K562 (cell line): ENCODE results near the gene CNKSR2. TPM values are rescaled to one million over a fixed set of nuclear protein-coding genes. Genes with fewer than 3 reads are reported as not detected.

ENCODE experiments used
- ATAC-seq: fragments of 200-7000 bp; cut with Tn5 transposase; 3 replicates; pipeline ENCODE4 v1.9.1; 2020; ENCODE audit warnings: moderate library complexity
- BruUV-seq: library from RNA; stranded (reverse); fragments of 400-500 nt; replicated peaks from 2 replicates; lab custom pipeline; 2021; lab: Mats Ljungman, UMichigan
- CTCF ChIA-PET: fragments of 300-600 bp; formaldehyde crosslinking; extraction: SDS; loops from one replicate; lab custom pipeline; 2021; ENCODE audit warnings: low intra/inter-chr PET ratio; lab: Yijun Ruan, JAX
- POLR2A ChIA-PET: fragments of 300-600, 350-650 bp; sonication (Branson Sonifier 250); formaldehyde crosslinking; extraction: SDS; loops from one replicate; lab custom pipeline; 2021; ENCODE audit warnings: antibody characterized with exemption, inconsistent platforms; lab: Yijun Ruan, JAX
- DNase-seq, 4 experiments: peaks; one replicate each; pipeline versions ENCODE4 v3.0.0 to v3.0.0-alpha.2; 2011 to 2018; ENCODE audit warnings: low spot score in 3 of 4, mixed read lengths in 3 of 4; ENCODE audit errors: extremely low read depth in 1 of 4
- FAIRE-seq: peaks from 2 replicates; lab custom pipeline; 2011; peaks lifted over from hg19 to GRCh38; lab: Jason Lieb, UNC
- H2AFZ ChIP-seq: 2 replicates; pipeline ENCODE4 v1.6.0; 2011; ENCODE audit warnings: low read depth, low read length, control low read depth, inconsistent platforms
- H3K27ac ChIP-seq: fragments of 200-600 bp; 3 replicates; pipeline ENCODE4 v1.8.0; 2011; ENCODE audit warnings: low read depth, mild to moderate bottlenecking, control low read depth, inconsistent platforms, low read length, moderate library complexity, mixed read lengths; ENCODE audit errors: extremely low read depth
- H3K27me3 ChIP-seq, 2 experiments: fragments of 300-600 bp in 1 of 2; 2 replicates in 1 of 2; 3 replicates in 1 of 2; pipeline versions ENCODE4 v1.6.0 to v1.8.0; 2011; ENCODE audit warnings: inconsistent platforms in 2 of 2, low read length in 2 of 2, mild to moderate bottlenecking in 1 of 2, mixed read lengths in 1 of 2, moderate library complexity in 1 of 2; ENCODE audit not compliant: control insufficient read depth in 2 of 2, insufficient read depth in 2 of 2
- H3K36me3 ChIP-seq: fragments of 300-600 bp; 3 replicates; pipeline ENCODE4 v1.8.0; 2011; ENCODE audit warnings: mild to moderate bottlenecking, low read length, inconsistent platforms; ENCODE audit not compliant: control insufficient read depth, insufficient read depth
- H3K4me1 ChIP-seq, 2 experiments: fragments of 200-600 bp in 1 of 2; replicated peaks in 1 of 2; 2 replicates in 1 of 2; 3 replicates in 1 of 2; pipeline versions ENCODE4 v1.5.1 to v1.8.0; 2011; ENCODE audit warnings: inconsistent platforms in 2 of 2, low read length in 2 of 2, mild to moderate bottlenecking in 1 of 2, mixed read lengths in 1 of 2, moderate library complexity in 1 of 2; ENCODE audit not compliant: control insufficient read depth in 2 of 2, insufficient read depth in 2 of 2
- H3K4me2 ChIP-seq: 2 replicates; pipeline ENCODE4 v1.6.1; 2011; ENCODE audit warnings: low read length, control low read depth, inconsistent platforms, mixed read lengths; ENCODE audit not compliant: insufficient read depth
- H3K4me3 ChIP-seq: fragments of 200-600 bp; sonication (generic), shearing (Covaris generic); 2 replicates; pipeline ENCODE4 v1.5.1; 2016; ENCODE audit warnings: control low read depth, inconsistent platforms
- H3K79me2 ChIP-seq: fragments of 200-600 bp; 3 replicates; pipeline ENCODE4 v1.8.0; 2011; ENCODE audit warnings: low read length, inconsistent platforms; ENCODE audit not compliant: control insufficient read depth, insufficient read depth
- H3K9ac ChIP-seq, 2 experiments: 2 replicates each; pipeline versions ENCODE4 v1.6.0 to v1.6.1; 2011; ENCODE audit warnings: low read depth in 2 of 2, low read length in 2 of 2, control low read depth in 1 of 2, inconsistent platforms in 1 of 2, mild to moderate bottlenecking in 1 of 2, mixed read lengths in 1 of 2; ENCODE audit not compliant: insufficient read depth in 1 of 2
- H3K9me1 ChIP-seq: one replicate; pipeline ENCODE4 v1.6.0; 2011; ENCODE audit warnings: inconsistent platforms, mild to moderate bottlenecking, low read length, moderate library complexity; ENCODE audit not compliant: control insufficient read depth, insufficient read depth
- H3K9me3 ChIP-seq: replicated peaks from 2 replicates; pipeline ENCODE4 v1.5.1; 2011; ENCODE audit warnings: low read depth, low read length, inconsistent platforms; ENCODE audit not compliant: control insufficient read depth, insufficient read depth
- H4K20me1 ChIP-seq: replicated peaks from 2 replicates; pipeline ENCODE4 v1.6.1; 2011; ENCODE audit warnings: low read length, inconsistent platforms, mixed read lengths; ENCODE audit not compliant: control insufficient read depth, insufficient read depth
- BCOR ChIP-seq: fragments of 450-650 bp; IDR thresholded peaks from 2 replicates; pipeline ENCODE4 v1.6.1; 2016
- ETV5 ChIP-seq: sonication (generic); formaldehyde crosslinking; IDR thresholded peaks from 2 replicates; pipeline ENCODE4 v1.4.0; 2020; ENCODE audit warnings: low read depth, mild to moderate bottlenecking, missing genetic modification reagents
- KLF13 ChIP-seq: fragments of 450-650 bp; IDR thresholded peaks from 2 replicates; pipeline ENCODE4 v1.6.1; 2016; ENCODE audit warnings: missing genetic modification characterization, low read depth, mild to moderate bottlenecking, missing compliant biosample characterization, moderate library complexity, borderline replicate concordance
- NCOR1 ChIP-seq: fragments of 450-650 bp; IDR thresholded peaks from 2 replicates; pipeline ENCODE4 v1.6.1; 2016; ENCODE audit warnings: mild to moderate bottlenecking, moderate library complexity
- POLR3G ChIP-seq: IDR thresholded peaks from 2 replicates; pipeline ENCODE4 v1.6.1; 2011; ENCODE audit not compliant: insufficient read length, insufficient replicate concordance; ENCODE audit errors: extremely low read depth
- SMARCC2 ChIP-seq: fragments of 450-650 bp; IDR thresholded peaks from 2 replicates; pipeline ENCODE4 v1.6.1; 2017; ENCODE audit warnings: antibody characterized with exemption, moderate library complexity, mild to moderate bottlenecking, low read depth
- TBP ChIP-seq: optimal IDR thresholded peaks from 2 replicates; pipeline ENCODE3; 2011; ENCODE audit warnings: low read depth, low read length, improper control_type of control experiment
- ZNF584 ChIP-seq: fragments of 200-800 bp; sonication (Bioruptor generic); IDR thresholded peaks from 2 replicates; pipeline ENCODE4 v1.6.1; 2016; ENCODE audit warnings: low read depth, mild to moderate bottlenecking, missing genetic modification characterization, missing compliant biosample characterization
- ZNF589 ChIP-seq: fragments of 200-800 bp; sonication (Bioruptor generic); IDR thresholded peaks from 2 replicates; pipeline ENCODE4 v1.6.1; 2016; ENCODE audit warnings: low read depth, missing genetic modification characterization, missing compliant biosample characterization
- ZNF75A ChIP-seq: fragments of 450-650 bp; formaldehyde crosslinking; IDR thresholded peaks from 2 replicates; pipeline ENCODE4 v1.4.0; 2020; ENCODE audit warnings: mild to moderate bottlenecking
- WGBS: fragments of 100-300 bp; shearing (Covaris generic); methylation state at CpG from one replicate; pipeline ENCODE4 v1.1.6; 2016; ENCODE audit warnings: low coverage, mixed read lengths; ENCODE audit not compliant: insufficient coverage; ENCODE audit errors: missing lambda C conversion rate; 5-methylcytosine and 5-hydroxymethylcytosine counted together
- in situ Hi-C: fragments of 300-500 bp; cut with MboI; formaldehyde crosslinking; loops from 4 replicates; pipeline ENCODE4 v1.15.0; 2018; ENCODE audit warnings: inconsistent platforms, mixed read lengths
- intact Hi-C: fragments of 100-400 bp; cut with micrococcal nuclease; formaldehyde crosslinking; loops from 2 replicates; pipeline ENCODE4 v1.14.2; 2022
- polyA plus RNA-seq, 8 experiments: library from polyadenylated mRNA; depleted of rRNA in 4 of 8; stranded (reverse) in 5 of 8; unstranded in 3 of 8; fragments of >200 nt; fragmentation: Nextera tagmentation in 2 of 8; fragmentation: Illumina TruSeq in 1 of 8; extraction: Ambion mirVana in 2 of 8; extraction: Trizol in 1 of 8; gene quantifications; 2 replicates each; pipeline versions ENCODE4 v1.2.1 to v1.2.3, GENCODE V29; 2011 to 2014; ENCODE audit warnings: inconsistent platforms in 1 of 8, missing spikeins in 1 of 8
- total RNA-seq, 7 experiments: library from RNA; depleted of rRNA in 6 of 7; stranded (reverse); fragments of >200 nt in 6 of 7; fragmentation: Illumina TruSeq in 2 of 7; extraction: Trizol in 2 of 7; gene quantifications; 2 replicates each; pipeline versions ENCODE4 v1.2.1 to v1.2.3, GENCODE V29; 2011 to 2021; ENCODE audit warnings: low replicate concordance in 1 of 7
- TF ChIP-seq, protein P1 (sequence below), 3 experiments: IDR thresholded peaks in 2 of 3; conservative IDR thresholded peaks in 1 of 3; 2 replicates each; pipeline ENCODE4 v1.5.1; 2011 to 2012; ENCODE audit warnings: low read length in 3 of 3, mild to moderate bottlenecking in 3 of 3, control low read depth in 2 of 3, improper control_type of control experiment in 1 of 3, inconsistent platforms in 1 of 3, low read depth in 1 of 3, mixed read lengths in 1 of 3, moderate library complexity in 1 of 3; ENCODE audit not compliant: insufficient read depth in 2 of 3

The CNKSR2 gene
- total and polyA plus RNA-seq, 9 of the 15 experiments (the other 6 are each of a cell fraction or from before 2014, with no cell fraction given) = not detected

- TF ChIP-seq POLR3G = no peak
- TF ChIP-seq BCOR = no peak
- TF ChIP-seq ETV5 (CRISPR knock-in tag) = no peak
- TF ChIP-seq SMARCC2 = no peak
- H3K79me2 ChIP-seq = no peaks in the 10 kb centered on the region
- H3K9me3 ChIP-seq = no peaks in the 10 kb centered on the region
- ATAC-seq (no peak), DNase-seq (no peak), FAIRE-seq (no peak)
- no peak overlapping the region for H3K4me3 ChIP-seq
- no peak overlapping the region for H3K9ac ChIP-seq
- ChIA-PET POLR2A (no interaction called here), CTCF (no interaction called here)
- H3K4me2 ChIP-seq = no peak overlapping the region
- no TSS peak for BruUV-seq
- H3K27me3 ChIP-seq = no peaks in the 10 kb centered on the region
- no peaks in the 10 kb centered on the region for H3K9me1 ChIP-seq
- in situ Hi-C loops (no loop called here), intact Hi-C loops (no loop called here)
- no peaks in the 10 kb centered on the region for H4K20me1 ChIP-seq
- H3K4me1 ChIP-seq = no peaks in the 10 kb centered on the region
- WGBS = 0% methylated on average over 3 of the region's 3 CpGs
- no peak overlapping the region for H3K27ac ChIP-seq
- H3K36me3 ChIP-seq = no peaks in the 10 kb centered on the region
- H2AFZ ChIP-seq = no peak overlapping the region
Measured at GRCh38 chrX:21699136-21699535, 324.9 kb downstream of the CNKSR2 start.

GRCh38 chrX:21700275-21700674 is 326.1 kb downstream of the CNKSR2 start:
- Histone ChIP-seq H3K27me3 (no peaks in the 10 kb centered on the region), H3K4me1 (no peaks in the 10 kb centered on the region), H3K9me3 (no peaks in the 10 kb centered on the region), H3K79me2 (no peaks in the 10 kb centered on the region), H3K27ac (no peak overlapping the region), H4K20me1 (no peaks in the 10 kb centered on the region), H2AFZ (no peak overlapping the region), H3K4me3 (no peak overlapping the region), H3K9me1 (no peaks in the 10 kb centered on the region), H3K9ac (no peak overlapping the region), H3K4me2 (no peak overlapping the region), H3K36me3 (no peaks in the 10 kb centered on the region)
- DNase-seq (no peak), ATAC-seq (no peak), FAIRE-seq (no peak)
- POLR2A ChIA-PET = no interaction called here
- in situ Hi-C loops = no loop called here
- intact Hi-C loops = no loop called here
- CTCF ChIA-PET = no interaction called here
- BruUV-seq = no TSS peak
- 0% methylated on average over 5 of the region's 5 CpGs for WGBS
- TF ChIP-seq TBP (no peak), NCOR1 (no peak), ZNF589 (no peak), ZNF584 (CRISPR knock-in tag) (no peak), KLF13 (tag) (no peak), ZNF75A (no peak)
- TF ChIP-seq, protein P1, sequence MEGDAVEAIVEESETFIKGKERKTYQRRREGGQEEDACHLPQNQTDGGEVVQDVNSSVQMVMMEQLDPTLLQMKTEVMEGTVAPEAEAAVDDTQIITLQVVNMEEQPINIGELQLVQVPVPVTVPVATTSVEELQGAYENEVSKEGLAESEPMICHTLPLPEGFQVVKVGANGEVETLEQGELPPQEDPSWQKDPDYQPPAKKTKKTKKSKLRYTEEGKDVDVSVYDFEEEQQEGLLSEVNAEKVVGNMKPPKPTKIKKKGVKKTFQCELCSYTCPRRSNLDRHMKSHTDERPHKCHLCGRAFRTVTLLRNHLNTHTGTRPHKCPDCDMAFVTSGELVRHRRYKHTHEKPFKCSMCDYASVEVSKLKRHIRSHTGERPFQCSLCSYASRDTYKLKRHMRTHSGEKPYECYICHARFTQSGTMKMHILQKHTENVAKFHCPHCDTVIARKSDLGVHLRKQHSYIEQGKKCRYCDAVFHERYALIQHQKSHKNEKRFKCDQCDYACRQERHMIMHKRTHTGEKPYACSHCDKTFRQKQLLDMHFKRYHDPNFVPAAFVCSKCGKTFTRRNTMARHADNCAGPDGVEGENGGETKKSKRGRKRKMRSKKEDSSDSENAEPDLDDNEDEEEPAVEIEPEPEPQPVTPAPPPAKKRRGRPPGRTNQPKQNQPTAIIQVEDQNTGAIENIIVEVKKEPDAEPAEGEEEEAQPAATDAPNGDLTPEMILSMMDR (IDR thresholded peaks at IDR 0.05 in 2 of 3, conservative IDR thresholded peaks at IDR 0.05 in 1 of 3; ENCODE audit: insufficient read depth in 2 of 3, low read depth in 1 of 3, low read length in 3 of 3) = no peak
